ENCODE results near the gene MMP2. TPM values are rescaled to one million over a fixed set of nuclear protein-coding genes. Genes with fewer than 3 reads are reported as not detected.
A peak's percentile ranks its signal among the peaks of the same experiment; 100 is the strongest.

The MMP2 gene
- total and polyA plus RNA-seq, 2 donors (not counting 1 experiment from before 2014, with no cell fraction given), result 760 to 1,311 TPM

- Histone ChIP-seq H3K27me3 (ENCODE audit: control insufficient read depth, insufficient read depth, low read length) (no peaks in the 10 kb centered on the region), H3K27ac (ENCODE audit: insufficient read depth, low read length) (no peak overlapping the region), H3K79me2 (ENCODE audit: control insufficient read depth, insufficient read depth, low read length) (no peaks in the 10 kb centered on the region), H3K9ac (ENCODE audit: insufficient read depth, low read length) (no peak overlapping the region), H3K4me2 (ENCODE audit: extremely low read depth, insufficient read depth, low read length) (peak overlapping the region; percentile 68), H4K20me1 (ENCODE audit: control insufficient read depth, extremely low read depth, insufficient read depth, low read length) (no peaks in the 10 kb centered on the region), H3K36me3 (ENCODE audit: control insufficient read depth, insufficient read depth, low read length) (peaks cover 16% of the 10 kb centered on the region), H3K4me1 (ENCODE audit: control insufficient read depth, extremely low read depth, insufficient read depth, low read length) (no peaks in the 10 kb centered on the region), H3K9me3 (ENCODE audit: control insufficient read depth, insufficient read depth, low read depth, low read length) (no peaks in the 10 kb centered on the region), H3K4me3 (replicated peaks in 1 of 4; ENCODE audit: control extremely low read depth in 1 of 4, insufficient read depth in 1 of 4, low read depth in 3 of 4, low read length in 4 of 4) (peak overlapping the region; percentile 30 to 63 (median 60)), H2AFZ (ENCODE audit: low read length) (no peak overlapping the region)
- no peak for DNase-seq (ENCODE audit: low read depth in 2 of 2)
- TF ChIP-seq, protein P1, sequence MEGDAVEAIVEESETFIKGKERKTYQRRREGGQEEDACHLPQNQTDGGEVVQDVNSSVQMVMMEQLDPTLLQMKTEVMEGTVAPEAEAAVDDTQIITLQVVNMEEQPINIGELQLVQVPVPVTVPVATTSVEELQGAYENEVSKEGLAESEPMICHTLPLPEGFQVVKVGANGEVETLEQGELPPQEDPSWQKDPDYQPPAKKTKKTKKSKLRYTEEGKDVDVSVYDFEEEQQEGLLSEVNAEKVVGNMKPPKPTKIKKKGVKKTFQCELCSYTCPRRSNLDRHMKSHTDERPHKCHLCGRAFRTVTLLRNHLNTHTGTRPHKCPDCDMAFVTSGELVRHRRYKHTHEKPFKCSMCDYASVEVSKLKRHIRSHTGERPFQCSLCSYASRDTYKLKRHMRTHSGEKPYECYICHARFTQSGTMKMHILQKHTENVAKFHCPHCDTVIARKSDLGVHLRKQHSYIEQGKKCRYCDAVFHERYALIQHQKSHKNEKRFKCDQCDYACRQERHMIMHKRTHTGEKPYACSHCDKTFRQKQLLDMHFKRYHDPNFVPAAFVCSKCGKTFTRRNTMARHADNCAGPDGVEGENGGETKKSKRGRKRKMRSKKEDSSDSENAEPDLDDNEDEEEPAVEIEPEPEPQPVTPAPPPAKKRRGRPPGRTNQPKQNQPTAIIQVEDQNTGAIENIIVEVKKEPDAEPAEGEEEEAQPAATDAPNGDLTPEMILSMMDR (conservative IDR thresholded peaks at IDR 0.05 in 1 of 2, IDR thresholded peaks at IDR 0.05 in 1 of 2; ENCODE audit: low read depth in 1 of 2, low read length in 2 of 2), result no peak
- TF ChIP-seq EZH2 (IDR thresholded peaks at IDR 0.05; ENCODE audit: low read length, missing control alignments), result no peak
Observed at GRCh38 chr16:55510185-55510805, 31.3 kb downstream of the MMP2 start.

DNA sequence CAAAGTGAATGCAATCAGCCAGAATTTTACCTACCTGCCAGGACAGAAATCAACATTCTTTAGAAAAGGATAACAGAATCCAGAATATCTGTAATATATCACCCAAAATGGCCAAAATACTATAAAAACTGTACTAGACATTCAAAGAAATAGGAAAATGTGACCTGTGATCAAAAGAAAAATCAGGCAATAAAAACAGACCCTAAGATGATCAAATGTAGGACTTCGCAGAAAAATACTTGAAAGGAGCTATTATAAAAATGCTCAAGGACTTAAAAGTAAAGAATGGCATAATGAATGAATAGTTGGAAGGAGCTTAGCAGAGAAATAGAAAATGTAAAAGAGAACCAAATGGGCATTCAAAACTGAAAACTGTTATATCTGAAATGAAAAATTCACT is 33.9 kb downstream of the MMP2 start:
- no peak overlapping the region for H2AFZ ChIP-seq (ENCODE audit: low read length)
- no peaks in the 10 kb centered on the region for H3K4me1 ChIP-seq (ENCODE audit: control insufficient read depth, extremely low read depth, insufficient read depth, low read length)
- H3K27me3 ChIP-seq (ENCODE audit: control insufficient read depth, insufficient read depth, low read length), result no peaks in the 10 kb centered on the region
- H3K9ac ChIP-seq (ENCODE audit: insufficient read depth, low read length), result no peak overlapping the region
- H3K36me3 ChIP-seq (ENCODE audit: control insufficient read depth, insufficient read depth, low read length), result peaks cover 2% of the 10 kb centered on the region
- no peaks in the 10 kb centered on the region for H3K9me3 ChIP-seq (ENCODE audit: control insufficient read depth, insufficient read depth, low read depth, low read length)
- no peak overlapping the region for H3K4me2 ChIP-seq (ENCODE audit: extremely low read depth, insufficient read depth, low read length)
- no peaks in the 10 kb centered on the region for H3K79me2 ChIP-seq (ENCODE audit: control insufficient read depth, insufficient read depth, low read length)
- no peak for DNase-seq (ENCODE audit: low read depth in 2 of 2)
- no peak overlapping the region for H3K27ac ChIP-seq (ENCODE audit: insufficient read depth, low read length)
- TF ChIP-seq, protein P1 (conservative IDR thresholded peaks at IDR 0.05 in 1 of 2, IDR thresholded peaks at IDR 0.05 in 1 of 2; ENCODE audit: low read depth in 1 of 2, low read length in 2 of 2), result no peak
- TF ChIP-seq EZH2 (IDR thresholded peaks at IDR 0.05; ENCODE audit: low read length, missing control alignments), result no peak
- no peaks in the 10 kb centered on the region for H4K20me1 ChIP-seq (ENCODE audit: control insufficient read depth, extremely low read depth, insufficient read depth, low read length)
- H3K4me3 ChIP-seq (replicated peaks in 1 of 4; ENCODE audit: control extremely low read depth in 1 of 4, insufficient read depth in 1 of 4, low read depth in 3 of 4, low read length in 4 of 4), result no peak overlapping the region

GRCh38 chr16:55513616-55514015 is 34.6 kb downstream of the MMP2 start:
- Histone ChIP-seq H3K4me1 (ENCODE audit: control insufficient read depth, extremely low read depth, insufficient read depth, low read length) (no peaks in the 10 kb centered on the region), H3K36me3 (ENCODE audit: control insufficient read depth, insufficient read depth, low read length) (no peaks in the 10 kb centered on the region), H2AFZ (ENCODE audit: low read length) (no peak overlapping the region), H3K27me3 (ENCODE audit: control insufficient read depth, insufficient read depth, low read length) (no peaks in the 10 kb centered on the region), H3K4me3 (replicated peaks in 1 of 4; ENCODE audit: control extremely low read depth in 1 of 4, insufficient read depth in 1 of 4, low read depth in 3 of 4, low read length in 4 of 4) (no peak overlapping the region), H3K27ac (ENCODE audit: insufficient read depth, low read length) (no peak overlapping the region), H3K9me3 (ENCODE audit: control insufficient read depth, insufficient read depth, low read depth, low read length) (no peaks in the 10 kb centered on the region), H3K9ac (ENCODE audit: insufficient read depth, low read length) (no peak overlapping the region), H4K20me1 (ENCODE audit: control insufficient read depth, extremely low read depth, insufficient read depth, low read length) (no peaks in the 10 kb centered on the region), H3K79me2 (ENCODE audit: control insufficient read depth, insufficient read depth, low read length) (no peaks in the 10 kb centered on the region), H3K4me2 (ENCODE audit: extremely low read depth, insufficient read depth, low read length) (no peak overlapping the region)
- TF ChIP-seq, protein P1 (conservative IDR thresholded peaks at IDR 0.05 in 1 of 2, IDR thresholded peaks at IDR 0.05 in 1 of 2; ENCODE audit: low read depth in 1 of 2, low read length in 2 of 2), result no peak
- no peak for TF ChIP-seq EZH2 (IDR thresholded peaks at IDR 0.05; ENCODE audit: low read length, missing control alignments)
- DNase-seq (ENCODE audit: low read depth in 2 of 2), result peak in 1 of 2 donors; percentile 34

Measured in fibroblast of lung (primary cell).